D341Med (cell line): Measurements from ENCODE around the gene TLDC2.
"Not testable (repeated sequence)": the region's sequence is repeated elsewhere in the genome, so short reads cannot be mapped to it uniquely, and the experiment has no call there.

ENCODE experiments used
- DNase-seq: peaks from one replicate; pipeline ENCODE4 v3.0.0; 2012; ENCODE audit warnings: low spot score

The TLDC2 gene

DNA sequence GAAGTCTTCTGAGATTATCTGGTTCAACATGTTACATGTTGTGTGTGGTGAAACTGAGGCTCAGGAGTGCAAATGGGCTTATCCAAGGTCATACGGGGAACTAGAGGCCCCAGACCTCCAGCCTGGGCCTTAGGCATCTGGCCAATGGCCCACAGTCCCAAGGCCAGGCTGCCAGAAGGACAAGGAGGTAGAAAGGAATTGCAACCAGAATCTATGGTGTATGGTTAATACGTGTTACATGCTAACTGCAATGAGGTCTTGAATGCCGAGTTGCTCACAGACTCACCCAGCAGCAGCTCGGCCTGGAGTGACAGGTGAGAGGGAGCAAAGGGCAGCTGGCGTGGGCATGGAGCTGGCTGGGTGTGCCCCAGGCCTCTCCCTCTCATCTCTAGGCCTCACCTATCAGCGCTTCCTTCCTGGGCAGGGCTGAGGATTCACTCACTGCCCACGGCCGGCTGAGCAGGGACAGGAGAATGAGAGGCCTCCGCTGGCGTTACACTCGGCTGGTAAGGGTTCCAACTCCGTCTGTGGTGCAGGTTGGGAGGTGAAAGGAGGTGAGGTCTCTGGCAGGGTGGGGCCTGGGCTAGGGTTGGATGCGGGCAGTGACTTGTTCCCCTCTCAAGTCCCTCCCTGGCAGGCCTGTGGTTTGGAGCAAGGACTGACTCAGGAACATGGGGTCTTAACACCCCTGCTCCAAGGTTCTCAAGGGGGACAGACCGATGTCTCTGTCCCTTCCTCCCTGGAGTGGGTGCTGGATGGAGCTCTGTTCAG is at the start of gene TLDC2:
TSS of gene TLDC2 (plus strand) at position 437 of the 771 bp plus-strand sequence. CDS start at position 474, 37 bp downstream.
- no peak for DNase-seq

GRCh38 chr20:36826554-36827244 is 49.2 kb upstream of the TLDC2 start:
- DNase-seq: no peak

GRCh38 chr20:36827541-36828279 is 48.2 kb upstream of the TLDC2 start:
- no peak for DNase-seq

- DNase-seq: no peak
Observed at GRCh38 chr20:36830791-36831691, 44.9 kb upstream of the TLDC2 start.

GRCh38 chr20:36832791-36833190 is 43.1 kb upstream of the TLDC2 start:
- DNase-seq: no peak

DNA sequence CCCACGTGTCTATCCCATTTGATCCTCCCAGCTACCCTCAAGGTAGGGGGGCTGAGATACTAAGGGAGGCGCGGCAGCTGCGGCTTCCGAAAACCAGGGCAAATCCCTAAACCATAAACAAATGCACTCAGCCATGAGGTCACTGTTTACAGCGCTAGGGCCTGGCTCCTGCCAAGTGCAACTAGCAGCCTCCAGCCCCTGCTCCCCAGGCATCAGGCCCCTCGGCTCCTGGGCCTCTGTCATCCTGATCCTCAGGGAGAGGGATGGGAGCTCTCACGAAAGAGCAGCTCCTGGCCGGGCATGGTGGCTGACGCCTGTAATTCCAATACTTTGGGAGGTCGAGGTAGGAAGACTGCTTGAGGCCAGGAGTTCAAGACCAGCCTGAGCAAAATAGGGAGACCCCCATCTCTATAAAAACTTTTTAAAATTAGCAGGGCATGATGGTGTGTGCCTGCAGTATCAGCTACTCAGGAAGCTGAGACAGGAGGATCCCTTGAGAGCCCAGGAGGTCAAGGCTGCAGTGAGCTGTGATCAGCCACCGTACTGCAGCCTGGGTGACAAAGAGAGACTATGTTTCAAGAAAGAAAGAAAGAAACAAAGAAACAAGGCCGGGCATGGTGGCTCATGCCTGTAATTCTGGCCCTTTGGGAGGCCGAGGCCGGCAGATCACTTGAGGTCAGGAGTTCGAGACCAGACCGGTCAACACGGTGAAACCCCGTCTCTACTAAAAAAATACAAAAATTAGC is 42.5 kb upstream of the TLDC2 start:
- DNase-seq: no peak

DNA sequence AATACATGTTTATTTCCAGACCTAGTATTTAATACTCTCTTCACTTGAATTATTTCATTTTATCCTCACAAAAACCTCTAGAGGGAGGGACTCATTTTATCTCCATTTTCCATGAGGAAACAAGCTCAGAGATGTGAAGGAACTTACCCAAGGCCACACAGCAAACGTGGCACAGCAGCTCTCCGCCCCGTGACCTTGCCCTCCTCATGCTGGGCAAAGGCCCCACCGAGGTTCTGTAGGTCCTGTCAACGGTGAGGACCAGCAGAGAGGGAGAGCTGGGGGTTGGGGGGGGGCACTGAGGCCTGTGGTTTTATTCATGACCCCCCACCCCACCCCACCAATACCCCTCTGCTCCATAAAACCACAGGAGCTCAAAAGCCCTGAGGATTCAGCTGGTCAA is 40.9 kb upstream of the TLDC2 start:
- DNase-seq: no peak

GRCh38 chr20:36835453-36836198 is 40.3 kb upstream of the TLDC2 start:
- DNase-seq: peak; percentile 91

- peak; percentile 74 for DNase-seq
Observed at GRCh38 chr20:36836591-36837269, 39.2 kb upstream of the TLDC2 start.

DNA sequence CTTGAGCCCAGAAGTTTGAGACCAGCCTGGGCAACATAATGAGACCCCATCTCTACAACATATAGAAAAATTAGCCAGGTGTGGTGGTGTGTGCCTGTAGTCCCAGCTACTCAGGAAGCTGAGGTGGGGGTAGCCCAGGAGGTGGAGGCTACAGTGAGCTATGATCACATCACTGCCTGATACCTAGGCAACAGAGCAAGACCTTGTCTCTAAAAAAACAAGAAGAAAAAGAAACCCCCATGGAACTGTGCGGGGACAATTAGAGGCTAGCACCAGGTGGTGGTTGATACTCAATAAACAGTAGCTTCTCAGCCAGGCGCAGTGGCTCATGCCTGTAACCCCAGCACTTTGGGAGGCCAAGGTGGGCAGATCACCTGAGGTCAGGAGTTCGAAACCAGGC is 37.6 kb upstream of the TLDC2 start:
- not testable (repeated sequence) for DNase-seq

DNA sequence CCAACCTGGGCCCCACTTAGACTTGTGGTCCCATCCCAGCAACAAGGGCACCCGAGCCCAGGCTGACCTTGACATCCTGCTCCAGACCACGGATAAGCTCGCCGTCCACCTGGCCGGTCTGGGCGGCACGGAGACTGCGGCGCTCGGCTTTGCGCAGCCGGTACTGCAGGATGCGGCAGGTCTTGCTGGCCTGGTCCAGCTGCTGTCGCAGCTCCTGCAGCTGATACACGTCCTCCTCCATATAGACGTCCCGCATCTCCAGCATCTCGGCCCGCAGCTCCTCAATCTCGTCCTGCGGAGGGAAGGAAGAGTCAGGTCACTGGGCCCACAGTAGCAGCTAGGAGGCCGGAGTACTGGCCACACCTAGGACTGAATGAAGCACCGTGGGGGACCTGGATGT is 36.8 kb upstream of the TLDC2 start:
- no peak for DNase-seq

GRCh38 chr20:36841030-36841429 is 34.9 kb upstream of the TLDC2 start:
- DNase-seq: not testable (repeated sequence)

GRCh38 chr20:36845288-36845971 is 30.5 kb upstream of the TLDC2 start:
- no peak for DNase-seq

DNA sequence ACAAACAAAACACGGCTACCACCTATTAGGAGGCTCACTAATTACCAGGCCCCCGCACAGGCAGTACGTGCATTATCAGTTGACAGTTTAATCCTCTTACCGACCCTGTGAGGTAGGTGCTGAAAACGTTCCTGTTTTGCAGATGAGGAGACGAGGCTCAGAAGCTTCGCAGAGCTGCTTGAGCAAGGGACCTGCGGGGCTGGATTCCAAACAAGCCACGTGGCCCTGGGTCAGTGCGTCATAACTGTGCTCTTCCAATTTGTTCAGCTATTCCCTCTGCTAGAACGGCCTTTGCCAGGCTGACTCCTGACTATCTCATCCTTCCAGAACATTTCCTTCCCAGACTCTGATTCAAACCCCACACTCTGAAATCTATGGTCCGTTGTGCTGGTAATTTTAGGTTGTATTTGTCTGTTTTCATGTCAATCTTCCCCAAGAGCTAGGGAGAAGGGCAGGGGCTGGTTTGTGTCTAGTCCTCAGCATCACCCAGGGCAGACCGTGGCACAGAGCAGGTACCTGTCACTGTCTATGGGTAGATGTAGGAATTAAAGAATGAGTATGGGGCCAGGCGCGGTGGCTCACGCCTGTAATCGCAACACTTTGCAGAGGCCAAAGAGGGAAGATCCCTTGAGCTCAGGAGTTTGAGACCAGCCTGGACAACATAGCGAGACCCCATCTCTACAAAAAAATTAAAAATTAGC is 28.8 kb upstream of the TLDC2 start:
- DNase-seq: peak; percentile 84

DNA sequence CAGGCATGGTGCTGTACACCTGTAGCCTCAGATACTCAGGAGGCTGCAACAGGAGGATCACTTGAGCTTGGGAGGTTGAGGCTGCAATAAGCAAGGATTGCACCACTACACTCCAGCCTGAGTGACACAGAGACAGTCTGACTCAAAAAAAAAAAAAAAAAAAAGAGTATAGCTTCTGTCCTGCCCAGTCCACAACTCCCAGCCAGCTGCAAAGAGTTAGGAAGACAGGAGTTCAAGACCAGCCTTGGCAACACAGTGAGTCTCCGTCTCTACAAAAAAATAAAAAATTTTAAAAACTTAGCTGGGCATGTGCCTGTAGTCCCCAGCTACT is 28.3 kb upstream of the TLDC2 start:
- no peak for DNase-seq

DNA sequence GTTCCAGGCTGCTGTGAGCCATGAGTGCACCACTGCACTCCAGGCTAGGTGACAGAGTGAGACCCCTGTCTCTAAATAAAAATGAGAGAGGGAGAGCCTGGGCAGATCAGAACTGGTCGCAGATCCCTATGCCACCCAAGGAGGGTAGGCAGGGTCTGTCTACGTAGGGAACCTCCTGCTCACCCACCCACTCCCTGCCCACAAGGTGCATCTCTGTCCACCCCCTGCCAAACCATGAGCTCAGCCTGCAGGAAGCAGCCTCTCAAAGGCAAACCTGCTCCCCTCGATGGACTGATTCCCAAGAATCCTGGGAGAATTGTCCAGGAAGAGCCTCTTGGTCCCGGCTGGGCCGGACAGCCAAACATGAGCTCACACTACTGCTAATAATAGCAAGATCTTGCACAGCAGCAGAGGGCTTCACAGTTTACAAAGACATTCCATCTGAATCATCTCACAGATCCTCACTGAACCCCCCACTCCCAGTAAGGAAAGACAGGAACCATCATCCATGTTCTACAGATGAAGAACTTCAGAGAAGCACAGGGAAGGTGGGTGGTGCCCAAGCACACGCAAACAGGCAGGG is 27.8 kb upstream of the TLDC2 start:
- no peak for DNase-seq

GRCh38 chr20:36848677-36849076 is 27.3 kb upstream of the TLDC2 start:
- DNase-seq: no peak

GRCh38 chr20:36849333-36850065 is 26.4 kb upstream of the TLDC2 start:
- no peak for DNase-seq
